LNCaP clone FGC (cell line): ENCODE data around the gene SOCS2.

Experiments
- DNase-seq: peaks from one replicate; pipeline ENCODE4 v3.0.0-alpha.2; 2011; ENCODE audit warnings: low read depth
- H3K4me3 ChIP-seq: 2 replicates; pipeline ENCODE4 v1.5.1; 2011; ENCODE audit warnings: mild to moderate bottlenecking, low read depth, low read length, control low read depth
- TF ChIP-seq, protein P1 (sequence below): IDR thresholded peaks from 2 replicates; pipeline ENCODE4 v1.5.1; 2012; ENCODE audit warnings: mild to moderate bottlenecking; ENCODE audit not compliant: control insufficient read depth, insufficient read depth; ENCODE audit errors: extremely low read depth

The SOCS2 gene

DNA sequence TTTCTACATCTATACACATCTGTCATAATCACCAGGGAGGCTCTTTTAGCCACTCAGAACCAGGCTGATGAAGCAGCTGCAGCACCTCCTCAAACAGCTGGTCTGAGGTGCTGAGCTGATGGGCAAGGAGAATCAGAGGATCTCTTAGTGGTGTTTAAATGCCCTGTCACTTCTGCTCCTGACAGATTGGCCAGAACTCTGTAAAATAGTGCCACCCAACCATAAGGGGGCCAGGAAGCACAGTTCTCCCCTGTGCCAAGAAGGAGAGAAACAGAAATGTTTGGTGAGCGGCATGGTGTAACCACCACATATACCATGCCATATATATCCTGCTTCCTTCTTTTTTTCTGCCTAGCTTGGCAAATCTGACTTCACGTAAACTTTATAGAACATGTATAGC, 12.8 kb downstream of the SOCS2 start:
- TF ChIP-seq, protein P1, sequence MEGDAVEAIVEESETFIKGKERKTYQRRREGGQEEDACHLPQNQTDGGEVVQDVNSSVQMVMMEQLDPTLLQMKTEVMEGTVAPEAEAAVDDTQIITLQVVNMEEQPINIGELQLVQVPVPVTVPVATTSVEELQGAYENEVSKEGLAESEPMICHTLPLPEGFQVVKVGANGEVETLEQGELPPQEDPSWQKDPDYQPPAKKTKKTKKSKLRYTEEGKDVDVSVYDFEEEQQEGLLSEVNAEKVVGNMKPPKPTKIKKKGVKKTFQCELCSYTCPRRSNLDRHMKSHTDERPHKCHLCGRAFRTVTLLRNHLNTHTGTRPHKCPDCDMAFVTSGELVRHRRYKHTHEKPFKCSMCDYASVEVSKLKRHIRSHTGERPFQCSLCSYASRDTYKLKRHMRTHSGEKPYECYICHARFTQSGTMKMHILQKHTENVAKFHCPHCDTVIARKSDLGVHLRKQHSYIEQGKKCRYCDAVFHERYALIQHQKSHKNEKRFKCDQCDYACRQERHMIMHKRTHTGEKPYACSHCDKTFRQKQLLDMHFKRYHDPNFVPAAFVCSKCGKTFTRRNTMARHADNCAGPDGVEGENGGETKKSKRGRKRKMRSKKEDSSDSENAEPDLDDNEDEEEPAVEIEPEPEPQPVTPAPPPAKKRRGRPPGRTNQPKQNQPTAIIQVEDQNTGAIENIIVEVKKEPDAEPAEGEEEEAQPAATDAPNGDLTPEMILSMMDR: no peak
- no peak overlapping the region for H3K4me3 ChIP-seq
- DNase-seq: no peak

- no peak overlapping the region for H3K4me3 ChIP-seq
- TF ChIP-seq, protein P1: no peak
- no peak for DNase-seq
Observed at GRCh38 chr12:93587611-93588010, 15.1 kb downstream of the SOCS2 start.

DNA sequence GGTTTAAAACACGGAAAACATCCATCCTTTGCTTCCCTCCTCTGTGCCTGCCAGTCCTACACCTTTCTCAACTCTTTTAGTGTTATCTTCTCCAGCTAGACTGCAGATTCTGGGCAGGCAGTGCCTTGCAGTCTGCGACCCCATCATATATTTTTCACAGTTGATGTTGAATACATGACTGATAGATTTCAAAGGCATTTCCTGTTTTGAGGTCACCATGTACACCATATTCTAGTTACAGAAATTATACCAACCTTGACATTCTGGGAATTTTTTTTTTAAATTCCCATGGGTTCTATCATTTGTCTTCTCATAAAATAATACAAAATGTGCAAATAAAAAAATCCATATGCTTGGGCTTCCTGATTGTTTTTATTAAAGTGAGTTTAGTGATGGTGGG, 16.6 kb downstream of the SOCS2 start:
- DNase-seq: no peak
- H3K4me3 ChIP-seq: no peak overlapping the region
- TF ChIP-seq, protein P1: no peak

DNA sequence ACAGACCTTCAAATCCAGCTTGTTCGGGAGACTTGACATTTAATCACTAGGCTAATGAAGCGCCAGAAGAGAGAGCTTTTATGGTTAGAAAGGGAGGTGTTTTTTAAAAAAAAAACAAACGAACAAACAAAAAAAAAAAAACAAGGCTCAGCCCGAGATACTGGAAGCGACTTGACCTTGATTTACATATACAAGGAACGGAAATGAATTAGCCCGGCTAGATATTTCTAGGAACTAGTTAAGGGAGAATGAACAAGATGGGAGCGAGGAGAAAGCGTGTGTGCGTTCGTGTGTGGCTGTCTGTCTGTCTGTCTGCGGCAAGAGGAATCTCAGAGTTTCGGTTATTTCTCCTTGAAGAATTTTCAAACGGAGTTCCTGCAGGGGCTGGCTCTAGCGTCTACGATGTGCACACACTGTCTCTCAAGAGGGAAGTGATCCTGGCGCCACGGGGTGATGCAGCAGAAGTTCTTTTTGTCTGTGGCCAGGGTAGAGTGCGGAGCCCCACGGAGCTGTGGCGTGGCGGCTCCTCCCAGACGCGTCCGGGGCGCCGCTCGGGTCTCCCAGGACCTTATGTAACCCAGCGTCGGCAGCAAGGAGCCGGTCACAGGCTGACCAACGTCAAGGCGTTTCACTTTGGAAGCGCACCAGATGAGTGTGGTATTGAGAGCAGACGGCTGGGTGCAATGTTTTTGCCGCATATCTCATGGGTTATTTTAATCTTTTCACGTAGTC, 18.8 kb downstream of the SOCS2 start:
- peak overlapping the region; percentile 49 for H3K4me3 ChIP-seq
- no peak for DNase-seq
- TF ChIP-seq, protein P1: no peak

DNA sequence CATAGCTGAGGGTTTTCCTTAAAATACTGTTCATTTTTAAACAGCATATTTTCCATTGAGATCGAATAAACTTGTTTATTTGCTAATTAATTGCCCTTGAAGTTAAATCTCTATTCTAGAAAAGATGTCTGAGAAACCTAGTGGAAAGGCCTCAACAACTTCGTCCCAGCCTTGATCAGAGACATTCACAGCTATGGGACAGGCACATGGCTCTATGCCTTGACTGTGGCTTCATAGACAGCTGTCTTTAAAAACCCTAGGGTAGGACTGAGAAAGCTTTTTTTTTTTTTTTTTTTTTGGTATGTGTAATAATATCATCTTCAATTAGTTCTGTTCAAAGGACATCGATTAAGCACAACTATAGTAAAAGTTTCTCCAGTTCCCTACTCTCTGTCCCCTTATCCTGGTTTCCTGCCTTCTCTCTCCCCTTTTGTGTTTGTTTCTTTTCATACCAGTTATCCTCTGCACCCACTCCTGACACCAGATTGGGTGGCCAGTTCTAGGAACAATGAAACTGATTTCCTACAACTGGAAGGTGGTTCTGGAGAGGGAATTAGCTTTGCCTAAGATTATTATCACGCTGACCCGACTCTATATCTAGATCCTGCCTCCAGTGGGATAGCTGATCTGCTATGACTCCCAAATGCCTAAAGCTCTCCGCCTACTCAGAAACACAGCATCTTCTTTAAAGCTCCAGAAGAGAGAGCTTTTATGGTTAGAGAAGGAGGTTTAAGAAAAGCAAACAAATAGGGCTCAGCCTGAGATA, 20.3 kb downstream of the SOCS2 start:
- DNase-seq: no peak
- TF ChIP-seq, protein P1: no peak
- H3K4me3 ChIP-seq: no peak overlapping the region

- TF ChIP-seq, protein P1: no peak
- DNase-seq: no peak
- H3K4me3 ChIP-seq: no peak overlapping the region
Observed at GRCh38 chr12:93593843-93594242, 21.4 kb downstream of the SOCS2 start.

GRCh38 chr12:93594766-93595311, 22.4 kb downstream of the SOCS2 start:
- DNase-seq: no peak
- TF ChIP-seq, protein P1: no peak
- H3K4me3 ChIP-seq: no peak overlapping the region
